Activated naive CD4-positive, alpha-beta T cell (primary cell): ENCODE measurements around the gene MTA1.

Source experiments
- DNase-seq, 4 experiments: peaks; one replicate each; lab custom pipeline; 2025; lab: John Stamatoyannopoulos, UW

Gene MTA1

GRCh38 chr14:105419195-105420091 is at the start of gene MTA1:
Gene MTA1, plus strand, starts transcription at chr14:105419827. Its CDS starts 209 bp downstream, at chr14:105420036.
- peak in 1 of 4 experiments; percentile 42 for DNase-seq

DNA sequence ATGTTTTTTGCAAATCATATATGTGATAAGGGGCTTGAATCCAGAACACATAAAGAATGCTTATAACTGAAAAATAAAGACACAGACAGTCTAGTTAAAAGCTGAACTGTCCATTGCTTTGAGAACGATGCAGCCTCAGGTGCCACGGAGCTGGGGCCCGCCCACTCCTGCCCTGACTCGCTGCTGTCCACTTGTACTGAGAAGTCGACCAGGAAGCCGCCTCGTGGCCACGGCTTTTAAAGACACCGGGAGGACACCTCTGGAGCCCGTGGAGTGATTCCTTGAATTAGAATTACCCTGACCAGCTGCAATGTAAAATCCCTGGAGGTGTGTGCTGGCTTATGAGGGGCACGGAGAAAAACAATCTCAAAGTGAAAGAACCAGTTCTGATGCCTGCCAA is 45.2 kb upstream of the MTA1 start:
- DNase-seq: no peak

GRCh38 chr14:105375635-105376057 is 44.0 kb upstream of the MTA1 start:
- DNase-seq: no peak

- no peak for DNase-seq
Observed at GRCh38 chr14:105376521-105377440, 42.8 kb upstream of the MTA1 start.

DNA sequence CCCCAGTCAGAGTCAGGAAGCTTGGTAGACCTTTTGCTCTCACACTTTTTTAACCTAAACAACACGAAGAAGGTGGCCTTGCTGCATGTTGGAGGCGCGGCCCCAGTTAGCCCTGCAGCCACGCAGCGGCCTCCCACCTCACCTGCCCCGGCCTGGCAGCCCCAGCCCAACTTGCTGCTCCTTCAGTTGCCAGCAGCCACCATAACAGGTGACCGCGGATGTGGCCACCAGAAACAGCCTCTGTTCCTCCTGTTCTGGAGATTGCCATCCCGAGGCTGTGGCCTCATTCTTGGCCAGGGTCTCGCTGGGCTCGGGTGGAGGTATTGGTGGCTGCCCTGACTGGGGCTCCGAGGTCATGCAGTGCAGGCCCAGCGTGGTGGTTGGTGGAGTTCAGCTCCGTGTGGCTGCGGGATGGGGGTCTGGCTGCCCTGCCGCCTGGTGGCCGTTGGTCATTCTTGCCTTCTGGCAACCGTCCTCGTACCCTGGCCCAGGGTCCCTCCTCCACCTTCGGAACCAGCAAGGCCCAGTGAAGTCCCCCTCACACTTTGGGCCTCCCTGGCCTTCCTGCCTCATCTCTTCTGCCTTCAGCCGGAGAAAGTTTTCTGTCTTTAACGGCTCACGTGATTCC is 42.0 kb upstream of the MTA1 start:
- no peak for DNase-seq

- DNase-seq: no peak
Observed at GRCh38 chr14:105378199-105378598, 41.4 kb upstream of the MTA1 start.

DNA sequence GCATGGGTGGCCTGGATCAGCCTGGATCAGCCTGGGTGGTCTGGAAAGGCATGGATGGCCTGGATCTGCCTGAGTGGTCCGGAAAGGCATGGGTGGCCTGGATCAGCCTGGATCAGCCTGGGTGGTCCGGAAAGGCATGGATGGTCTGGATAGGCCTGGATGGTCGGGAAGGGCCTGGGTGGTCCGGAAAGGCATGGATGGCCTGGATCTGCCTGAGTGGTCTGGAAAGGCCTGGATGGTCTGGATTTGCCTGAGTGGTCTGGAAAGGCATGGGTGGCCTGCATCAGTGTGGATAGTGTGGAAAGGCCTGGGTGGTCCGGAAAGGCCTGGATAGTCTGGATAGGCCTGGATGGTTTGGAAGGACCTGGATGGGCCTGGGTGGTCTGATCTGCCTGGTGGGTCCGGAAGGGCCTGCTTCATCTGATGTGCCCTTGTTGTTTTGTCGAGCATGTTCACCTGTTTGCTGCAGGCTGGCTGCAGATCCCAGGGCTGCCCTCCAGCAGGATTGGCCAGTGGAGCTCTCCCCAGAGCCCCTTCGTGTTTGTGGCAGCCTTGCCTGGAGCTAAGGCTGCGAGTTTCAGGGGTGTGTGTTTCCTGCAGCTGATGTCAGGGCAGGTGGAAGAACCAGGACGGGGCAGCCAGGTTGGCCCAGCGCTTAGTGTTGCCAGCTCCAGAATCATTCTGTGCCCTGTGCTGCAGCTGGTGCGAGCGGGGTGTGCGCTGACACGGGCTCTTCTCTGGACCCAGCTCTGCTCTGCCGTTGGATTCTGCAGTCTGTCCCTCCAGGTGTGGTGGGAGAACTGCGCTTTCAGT is 40.5 kb upstream of the MTA1 start:
- DNase-seq: no peak

DNA sequence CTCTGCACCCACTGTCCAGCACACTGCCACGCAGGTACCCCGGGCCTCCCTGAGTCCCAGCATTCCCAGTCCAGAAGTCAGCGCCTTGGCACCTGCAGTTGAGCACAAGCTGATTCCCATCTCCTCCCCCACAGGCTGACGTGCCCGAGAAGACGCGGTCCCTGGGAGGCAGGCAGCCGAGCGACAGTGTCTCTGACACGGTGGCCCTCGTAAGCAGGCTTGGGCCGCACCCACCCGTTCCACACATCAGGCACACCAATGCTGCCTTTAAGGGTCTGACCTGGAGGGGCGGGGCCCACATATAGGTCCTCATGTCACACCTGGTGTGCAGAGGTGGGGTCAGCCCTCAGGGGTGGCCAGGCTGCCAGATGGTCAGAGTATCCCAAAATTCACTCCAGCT is 39.7 kb upstream of the MTA1 start:
- no peak for DNase-seq

- DNase-seq: no peak
Observed at GRCh38 chr14:105380756-105381155, 38.9 kb upstream of the MTA1 start.

DNA sequence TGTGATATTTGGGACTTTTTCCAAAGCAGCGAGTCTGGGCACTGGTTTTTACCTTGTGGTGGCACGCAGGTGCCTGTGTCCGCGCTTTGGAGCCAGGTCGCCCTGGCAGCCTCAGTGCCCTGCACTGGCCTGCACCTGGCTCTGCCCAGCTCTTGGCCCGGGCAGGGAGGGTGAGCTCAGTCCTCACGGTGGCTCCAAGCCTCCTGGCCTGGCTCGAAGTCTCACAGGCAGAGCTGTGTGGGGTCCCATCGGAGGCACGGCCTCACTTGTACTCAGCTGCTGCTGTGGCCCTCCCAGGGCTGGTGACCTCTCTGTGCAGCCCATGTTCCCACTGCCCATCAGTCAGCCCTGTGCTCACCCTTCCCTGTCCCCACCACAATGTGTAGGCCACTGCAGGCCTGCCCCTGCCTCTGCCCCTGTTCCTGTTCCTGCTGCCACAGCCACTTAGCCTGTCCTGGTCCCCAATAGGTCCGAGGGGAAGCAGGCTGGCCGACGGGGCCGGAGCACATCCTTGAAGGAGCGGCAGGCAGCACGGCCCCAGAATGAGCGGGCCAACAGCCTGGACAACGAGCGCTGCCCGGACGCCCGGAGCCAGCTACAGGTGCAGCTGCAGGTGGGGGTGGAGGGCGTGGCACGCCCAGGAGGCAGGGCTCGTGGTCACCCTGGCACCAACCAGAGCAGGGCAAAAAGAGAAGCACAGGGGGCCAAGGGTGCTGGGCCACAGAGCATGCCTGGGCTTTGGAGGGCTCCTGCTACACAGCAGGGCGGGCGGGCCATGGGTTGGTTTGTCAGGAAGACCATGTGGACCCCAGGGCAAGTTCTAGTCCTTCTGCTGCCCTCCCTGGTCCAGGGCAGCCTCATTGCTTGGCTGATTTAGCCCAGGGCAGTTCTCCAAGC is 37.9 kb upstream of the MTA1 start:
- DNase-seq: no peak

GRCh38 chr14:105382343-105383082 is 37.1 kb upstream of the MTA1 start:
- no peak for DNase-seq

DNA sequence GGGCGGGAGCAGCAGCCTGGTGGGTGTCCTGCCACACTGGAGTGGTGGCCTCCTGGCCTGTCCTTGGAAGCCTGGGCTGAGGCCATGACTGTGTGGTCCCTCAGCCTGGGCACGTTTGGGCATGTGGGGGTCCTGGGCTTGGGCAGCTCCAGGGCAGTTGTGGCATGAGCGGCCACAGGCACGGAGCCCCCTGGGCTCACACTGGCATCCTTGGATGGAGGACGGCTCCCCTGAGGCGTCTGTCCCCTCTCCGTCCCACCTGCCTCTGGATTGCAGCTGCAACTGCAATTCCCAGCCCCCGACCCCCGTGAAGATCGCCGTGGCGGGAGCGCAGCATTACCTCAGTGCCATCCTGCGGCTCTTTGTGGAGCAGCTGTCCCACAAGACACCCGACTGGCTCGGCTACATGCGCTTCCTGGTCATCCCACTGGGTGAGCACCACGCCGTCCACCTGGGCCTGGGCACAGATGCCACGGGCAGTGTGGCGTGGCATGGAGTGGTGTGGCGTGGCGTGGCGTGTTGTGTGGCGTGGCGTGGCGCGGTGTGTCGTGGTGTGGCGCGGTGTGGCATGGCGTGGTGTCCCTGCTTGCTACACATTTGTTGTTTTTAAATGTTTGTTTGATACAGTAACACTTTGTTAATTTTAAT is 36.4 kb upstream of the MTA1 start:
- DNase-seq: no peak

- DNase-seq: no peak
Observed at GRCh38 chr14:105384041-105384557, 35.5 kb upstream of the MTA1 start.

GRCh38 chr14:105384605-105385321 is 34.9 kb upstream of the MTA1 start:
- DNase-seq: no peak

- no peak for DNase-seq
Observed at GRCh38 chr14:105385322-105385637, 34.3 kb upstream of the MTA1 start.

GRCh38 chr14:105385698-105386365 is 33.8 kb upstream of the MTA1 start:
- no peak for DNase-seq

DNA sequence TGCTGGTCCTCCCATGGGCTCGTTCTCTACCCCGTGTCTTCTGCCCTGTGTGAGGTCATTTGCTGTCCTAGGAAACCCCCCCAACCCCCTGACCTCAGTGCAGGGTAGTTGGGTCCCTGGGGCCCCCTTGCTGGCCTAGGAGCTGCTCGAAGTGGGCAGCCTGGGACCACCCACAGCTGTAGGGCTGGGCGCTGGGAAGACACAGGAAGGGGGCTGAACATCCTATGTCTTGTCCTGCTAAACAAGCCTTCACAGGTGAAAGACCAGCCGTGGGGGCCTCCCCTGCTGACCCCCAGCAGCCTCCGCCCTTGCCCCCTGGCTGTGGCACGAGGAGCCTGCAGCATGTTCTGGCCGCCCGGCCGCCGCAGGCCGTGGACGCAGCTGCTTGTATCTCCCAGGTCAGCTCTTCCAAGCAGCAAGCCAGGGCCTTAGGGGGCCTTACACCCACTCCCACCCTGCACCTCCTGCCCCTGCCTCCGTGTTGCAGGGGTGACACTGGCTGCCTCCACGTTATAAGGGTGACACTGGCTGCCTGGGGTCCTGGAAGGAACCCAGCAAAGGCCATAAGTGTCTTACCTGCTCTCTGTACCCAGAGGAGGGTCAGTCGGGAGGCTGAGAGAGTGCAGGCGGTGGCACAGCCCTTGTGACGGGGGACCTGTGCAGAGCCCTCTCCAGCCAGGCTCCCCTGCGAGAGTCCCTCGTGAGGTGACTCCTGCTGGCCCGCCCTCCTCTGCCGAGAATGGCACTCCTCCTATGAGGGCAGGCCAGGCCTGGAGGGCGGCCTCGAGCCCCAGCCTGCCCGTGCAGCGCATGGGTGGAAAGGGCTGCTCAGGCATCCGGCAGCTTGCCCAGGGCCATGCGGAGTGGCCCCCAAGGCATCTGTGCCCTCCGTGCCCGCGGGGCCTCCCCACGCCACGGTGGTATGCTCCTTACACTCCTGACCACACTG is 32.8 kb upstream of the MTA1 start:
- DNase-seq: no peak
